ENCODE data around the gene RETREG2.
A peak's percentile ranks its signal among the peaks of the same experiment; 100 is the strongest.

RETREG2 gene

GRCh38 chr2:219228041-219228910 is 50.2 kb downstream of the RETREG2 start:
- H3K4me1 ChIP-seq (ENCODE audit: control insufficient read depth in 2 of 2, insufficient read depth in 1 of 2, low read depth in 1 of 2, low read length in 2 of 2): peaks cover 5 to 6% of the 10 kb centered on the region in 2 donors
- WGBS, 2 donors (ENCODE audit: extremely low coverage in 2 of 2, insufficient read length in 2 of 2, insufficient replicate concordance in 1 of 2): no CpG with 5 or more reads among the region's 7 CpGs
- no peak for DNase-seq (ENCODE audit: low spot score)

GRCh38 chr2:219228911-219229304 is 50.8 kb downstream of the RETREG2 start:
- Histone ChIP-seq H4K91ac (ENCODE audit: low read depth, low read length, poor library complexity) (no peak overlapping the region), H3K9ac (ENCODE audit: low read depth, low read length, poor library complexity) (peak overlapping the region; percentile 96), H3K14ac (ENCODE audit: low read length) (peak overlapping the region; percentile 87), H2BK120ac (ENCODE audit: low read depth, low read length) (peak overlapping the region; percentile 82), H3K4me3 (ENCODE audit: low read length in 2 of 2) (peak overlapping the region; percentile 66 to 92), H2BK5ac (ENCODE audit: low read length) (peak overlapping the region; percentile 72), H3K36me3 (replicated peaks in 1 of 2; ENCODE audit: control insufficient read depth in 2 of 2, insufficient read depth in 2 of 2, low read length in 2 of 2) (peaks cover 33 to 56% of the 10 kb centered on the region in 2 donors), H3K18ac (ENCODE audit: low read length) (peak overlapping the region; percentile 98), H3K27ac (replicated peaks; ENCODE audit: low read length) (peak overlapping the region; percentile 83), H2AFZ (ENCODE audit: low read length) (peak overlapping the region; percentile 96), H3K4ac (ENCODE audit: low read length) (no peak overlapping the region), H3K4me2 (ENCODE audit: insufficient read depth, low read length, poor library complexity, severe bottlenecking) (peak overlapping the region; percentile 71), H3K23ac (ENCODE audit: low read depth, low read length, poor library complexity) (peak overlapping the region; percentile 69), H2BK15ac (ENCODE audit: low read length) (peak overlapping the region; percentile 14), H2AK5ac (ENCODE audit: low read depth, low read length) (peak overlapping the region; percentile 92), H4K8ac (ENCODE audit: low read depth, low read length) (no peak overlapping the region), H2BK12ac (ENCODE audit: low read length) (no peak overlapping the region), H3K4me1 (ENCODE audit: control insufficient read depth in 2 of 2, insufficient read depth in 1 of 2, low read depth in 1 of 2, low read length in 2 of 2) (peaks cover 5 to 6% of the 10 kb centered on the region in 2 donors), H3K9me3 (replicated peaks in 1 of 2; ENCODE audit: control insufficient read depth in 2 of 2, insufficient read depth in 1 of 2, low read depth in 1 of 2, low read length in 2 of 2) (no peaks in the 10 kb centered on the region), H3K79me1 (ENCODE audit: low read depth, low read length) (peaks cover 18% of the 10 kb centered on the region), H3K27me3 (ENCODE audit: control insufficient read depth in 3 of 3, insufficient read depth in 3 of 3, low read depth in 1 of 3, low read length in 3 of 3) (no peaks in the 10 kb centered on the region)
- no CpG with 5 or more reads among the region's 19 CpGs for WGBS, 2 donors (ENCODE audit: extremely low coverage in 2 of 2, insufficient read length in 2 of 2, insufficient replicate concordance in 1 of 2)
- no peak for DNase-seq (ENCODE audit: low spot score)

More at GRCh38 chr2:219228041-219228910, 50.2 kb downstream of the RETREG2 start:
- Histone ChIP-seq H3K27me3 (ENCODE audit: control insufficient read depth in 3 of 3, insufficient read depth in 3 of 3, low read depth in 1 of 3, low read length in 3 of 3) (no peaks in the 10 kb centered on the region), H3K18ac (ENCODE audit: low read length) (peak overlapping the region; percentile 66), H2BK5ac (ENCODE audit: low read length) (peak overlapping the region; percentile 72), H3K36me3 (replicated peaks in 1 of 2; ENCODE audit: control insufficient read depth in 2 of 2, insufficient read depth in 2 of 2, low read length in 2 of 2) (peaks cover 37 to 56% of the 10 kb centered on the region in 2 donors), H3K9me3 (replicated peaks in 1 of 2; ENCODE audit: control insufficient read depth in 2 of 2, insufficient read depth in 1 of 2, low read depth in 1 of 2, low read length in 2 of 2) (no peaks in the 10 kb centered on the region), H2AK5ac (ENCODE audit: low read depth, low read length) (peak overlapping the region; percentile 92), H3K14ac (ENCODE audit: low read length) (peak overlapping the region; percentile 4), H3K79me1 (ENCODE audit: low read depth, low read length) (peaks cover 18% of the 10 kb centered on the region), H2AFZ (ENCODE audit: low read length) (peak overlapping the region; percentile 96), H4K91ac (ENCODE audit: low read depth, low read length, poor library complexity) (no peak overlapping the region), H3K4me3 (ENCODE audit: low read length in 2 of 2) (peak overlapping the region; percentile 66 to 92), H3K23ac (ENCODE audit: low read depth, low read length, poor library complexity) (peak overlapping the region; percentile 43), H3K27ac (replicated peaks; ENCODE audit: low read length) (no peak overlapping the region), H3K4ac (ENCODE audit: low read length) (no peak overlapping the region), H2BK15ac (ENCODE audit: low read length) (peak overlapping the region; percentile 14), H3K4me2 (ENCODE audit: insufficient read depth, low read length, poor library complexity, severe bottlenecking) (peak overlapping the region; percentile 71), H2BK12ac (ENCODE audit: low read length) (no peak overlapping the region), H4K8ac (ENCODE audit: low read depth, low read length) (no peak overlapping the region), H3K9ac (ENCODE audit: low read depth, low read length, poor library complexity) (peak overlapping the region; percentile 96), H2BK120ac (ENCODE audit: low read depth, low read length) (no peak overlapping the region)

GRCh38 chr2:219229305-219230058 is 51.4 kb downstream of the RETREG2 start, which contains the start of the genes ANKZF1 and ATG9A:
Gene ANKZF1, plus strand, starts transcription at chr2:219229806. Its CDS starts 452 bp downstream, at chr2:219230258.
Gene ATG9A, minus strand, starts transcription at chr2:219229636. Its CDS starts 1,612 bp downstream, at chr2:219228024.
- H4K8ac ChIP-seq (ENCODE audit: low read depth, low read length): no peak within 1 kb of the TSS
- H3K36me3 ChIP-seq (replicated peaks in 1 of 2; ENCODE audit: control insufficient read depth in 2 of 2, insufficient read depth in 2 of 2, low read length in 2 of 2): peaks cover 33 to 56% of the 10 kb centered on the region in 2 donors
- WGBS, 2 donors (ENCODE audit: extremely low coverage in 2 of 2, insufficient read length in 2 of 2, insufficient replicate concordance in 1 of 2): no CpG with 5 or more reads among the region's 80 CpGs

More at GRCh38 chr2:219229305-219230058, 51.4 kb downstream of the RETREG2 start, which contains the start of the genes ANKZF1 and ATG9A:
- no peak within 1 kb of the TSS for H4K91ac ChIP-seq (ENCODE audit: low read depth, low read length, poor library complexity)
- no peaks in the 10 kb centered on the region for H3K27me3 ChIP-seq (ENCODE audit: control insufficient read depth in 3 of 3, insufficient read depth in 3 of 3, low read depth in 1 of 3, low read length in 3 of 3)
- H2AK5ac ChIP-seq (ENCODE audit: low read depth, low read length): peak within 1 kb of the TSS; percentile 92
- peak within 1 kb of the TSS; percentile 96 for H2AFZ ChIP-seq (ENCODE audit: low read length)
- peak within 1 kb of the TSS; percentile 96 for H3K9ac ChIP-seq (ENCODE audit: low read depth, low read length, poor library complexity)
- H3K9me3 ChIP-seq (replicated peaks in 1 of 2; ENCODE audit: control insufficient read depth in 2 of 2, insufficient read depth in 1 of 2, low read depth in 1 of 2, low read length in 2 of 2): no peaks in the 10 kb centered on the region
- peak within 1 kb of the TSS; percentile 14 for H2BK15ac ChIP-seq (ENCODE audit: low read length)
- peaks cover 5 to 6% of the 10 kb centered on the region in 2 donors for H3K4me1 ChIP-seq (ENCODE audit: control insufficient read depth in 2 of 2, insufficient read depth in 1 of 2, low read depth in 1 of 2, low read length in 2 of 2)
- H3K18ac ChIP-seq (ENCODE audit: low read length): peak within 1 kb of the TSS; percentile 98
- H3K79me1 ChIP-seq (ENCODE audit: low read depth, low read length): peaks cover 16% of the 10 kb centered on the region
- H3K23ac ChIP-seq (ENCODE audit: low read depth, low read length, poor library complexity): peak within 1 kb of the TSS; percentile 90
- H2BK12ac ChIP-seq (ENCODE audit: low read length): no peak within 1 kb of the TSS
- peak within 1 kb of the TSS; percentile 83 for H3K4me2 ChIP-seq (ENCODE audit: insufficient read depth, low read length, poor library complexity, severe bottlenecking)
- H2BK5ac ChIP-seq (ENCODE audit: low read length): peak within 1 kb of the TSS; percentile 72
- DNase-seq (ENCODE audit: low spot score): peak; percentile 98
- peak within 1 kb of the TSS; percentile 87 for H3K14ac ChIP-seq (ENCODE audit: low read length)
- H3K27ac ChIP-seq (replicated peaks; ENCODE audit: low read length): peak within 1 kb of the TSS; percentile 87
- H2BK120ac ChIP-seq (ENCODE audit: low read depth, low read length): peak within 1 kb of the TSS; percentile 82
- peak within 1 kb of the TSS; percentile 66 to 94 for H3K4me3 ChIP-seq (ENCODE audit: low read length in 2 of 2)
- H3K4ac ChIP-seq (ENCODE audit: low read length): no peak within 1 kb of the TSS
